Hematopoietic multipotent progenitor cell treated with erythropoietin and hydrocortisone succinate and interleukin-3 and kit ligand, for 4 days (in vitro differentiated cells): Measurements from ENCODE around the gene CLDN4.

Source experiments
- DNase-seq: peaks from one replicate; pipeline ENCODE4 v3.0.0-alpha.2; 2015

Gene CLDN4

GRCh38 chr7:73876973-73877372, 46.2 kb downstream of the CLDN4 start:
- DNase-seq, result no peak

GRCh38 chr7:73879977-73880681, 49.3 kb downstream of the CLDN4 start:
- DNase-seq, result no peak

- no peak for DNase-seq
Measured at GRCh38 chr7:73880755-73881328, 50.0 kb downstream of the CLDN4 start.

GRCh38 chr7:73881352-73882046, 50.7 kb downstream of the CLDN4 start:
- no peak for DNase-seq

GRCh38 chr7:73882047-73882402, 51.2 kb downstream of the CLDN4 start:
- no peak for DNase-seq
